Superior temporal gyrus (tissue), 1 donor: ENCODE measurements around the gene ADAT2.

Experiments
- DNase-seq: peaks from one replicate; pipeline ENCODE4 v3.0.0-alpha.2; 2016; ENCODE audit errors: extremely low spot score

Gene ADAT2

GRCh38 chr6:143397227-143398222 lies 53.0 kb downstream of the ADAT2 start:
- DNase-seq: no peak

DNA sequence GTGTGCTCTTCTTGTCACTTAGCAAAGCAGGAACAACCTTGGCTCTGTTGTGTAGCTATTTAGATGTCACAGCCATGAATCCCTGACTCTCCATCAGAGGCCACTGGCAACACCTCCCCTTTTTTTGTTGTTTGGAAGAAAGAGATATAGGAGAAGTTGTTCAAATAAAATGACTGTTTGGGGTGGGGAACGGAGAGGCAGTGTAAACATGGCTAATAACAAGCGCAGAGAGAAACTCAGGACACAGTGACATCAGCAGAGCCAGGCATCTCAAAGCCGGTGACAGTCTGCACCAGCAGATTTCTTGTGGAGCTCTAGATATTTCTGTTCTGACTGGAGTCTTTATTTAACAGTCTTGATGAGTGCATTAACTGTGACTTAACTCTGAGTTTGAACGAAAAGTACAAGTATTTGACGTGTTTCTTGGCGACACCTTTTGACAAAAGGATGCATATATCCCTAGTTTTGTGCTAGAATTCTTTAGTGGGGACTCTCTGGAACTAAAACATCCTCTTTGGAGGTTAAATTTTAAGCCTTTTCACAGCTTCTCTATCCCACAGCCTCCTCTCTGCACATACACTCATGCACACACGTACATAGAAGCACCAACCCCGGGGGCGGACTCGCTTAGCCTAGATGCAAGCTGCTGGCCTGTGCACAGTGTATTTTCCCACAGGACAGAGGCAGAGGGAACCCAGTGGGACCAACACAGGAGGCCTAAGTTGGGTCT lies 53.8 kb downstream of the ADAT2 start:
- peak; percentile 50 for DNase-seq

DNA sequence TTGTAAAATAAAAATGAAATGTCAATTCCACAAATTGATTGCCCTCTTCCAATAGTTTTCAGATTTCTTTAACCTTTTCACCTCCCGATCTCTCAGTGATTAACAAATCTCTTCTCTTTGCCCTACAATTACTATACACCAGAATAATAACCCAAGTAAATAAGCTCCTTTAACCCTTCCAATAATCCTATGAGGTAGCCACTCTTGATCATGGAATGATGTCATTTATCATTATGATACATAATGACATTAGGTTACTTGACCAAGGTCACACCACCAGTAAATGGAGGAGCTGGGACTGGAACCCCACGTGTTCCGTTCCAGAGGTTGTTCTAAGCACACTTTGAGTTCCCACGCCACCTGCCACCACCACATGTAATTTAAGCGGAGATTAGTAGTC lies 54.8 kb downstream of the ADAT2 start:
- no peak for DNase-seq

DNA sequence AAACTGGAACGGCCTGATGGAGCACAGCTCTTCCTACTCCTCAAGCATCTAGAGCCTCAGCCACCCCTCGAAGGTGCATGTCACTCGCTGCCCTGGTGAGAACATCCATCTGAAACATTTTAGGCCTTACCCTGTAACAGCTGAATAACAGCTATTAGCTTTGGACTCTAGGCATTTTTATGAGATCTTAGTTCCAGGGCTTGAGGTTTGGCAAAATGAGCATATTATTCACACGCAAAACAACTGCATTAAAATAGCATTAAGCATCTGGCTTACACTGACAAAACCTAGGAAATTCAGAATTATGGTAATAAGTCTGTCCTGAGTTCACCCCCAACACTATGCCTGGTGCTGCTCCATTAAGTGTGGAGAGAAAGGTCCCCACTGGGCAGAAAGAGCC lies 56.1 kb downstream of the ADAT2 start:
- no peak for DNase-seq

DNA sequence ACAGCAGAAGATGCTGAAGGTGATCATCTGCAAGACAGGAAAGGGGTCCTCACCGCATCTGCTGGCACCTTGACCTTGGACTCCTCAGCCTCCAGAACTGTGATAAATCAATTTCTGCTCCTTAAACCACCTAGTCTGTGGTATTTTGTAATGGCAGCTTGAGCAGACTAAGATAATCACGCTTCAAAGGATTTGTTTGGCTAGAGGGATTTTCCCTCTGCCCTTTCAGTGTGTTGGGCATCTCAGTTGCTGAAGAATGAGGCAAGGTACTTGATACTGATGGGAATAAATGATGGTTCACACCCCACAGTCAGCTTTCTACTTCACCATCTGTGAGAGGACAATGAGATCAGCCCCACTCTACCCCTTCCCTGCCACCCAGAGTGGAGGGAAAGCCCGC lies 60.2 kb downstream of the ADAT2 start:
- no peak for DNase-seq

- DNase-seq: no peak
Observed at GRCh38 chr6:143385636-143386035, 64.9 kb downstream of the ADAT2 start.

GRCh38 chr6:143376861-143377260 lies 73.6 kb downstream of the ADAT2 start:
- no peak for DNase-seq

DNA sequence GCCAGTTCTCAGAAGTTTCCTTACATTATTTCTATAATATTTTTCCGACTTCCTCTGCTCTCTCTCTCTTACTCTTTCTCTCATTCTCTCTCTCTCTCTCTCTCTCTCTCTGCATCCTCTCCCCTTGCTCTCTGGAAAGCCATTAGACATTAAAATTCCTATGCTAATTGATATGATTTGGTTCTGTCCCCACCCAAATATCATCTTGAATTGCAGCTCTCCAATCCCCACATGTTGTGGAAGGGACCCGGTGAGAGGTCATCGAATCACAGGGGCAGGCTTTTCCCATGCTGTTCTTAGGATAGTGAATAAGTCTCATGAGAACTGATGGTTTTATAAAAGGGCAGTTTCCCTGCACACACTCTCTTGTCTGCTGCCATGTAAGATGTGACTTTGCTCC lies 74.1 kb downstream of the ADAT2 start:
- no peak for DNase-seq

- DNase-seq: no peak
Observed at GRCh38 chr6:143375022-143375585, 75.4 kb downstream of the ADAT2 start.

DNA sequence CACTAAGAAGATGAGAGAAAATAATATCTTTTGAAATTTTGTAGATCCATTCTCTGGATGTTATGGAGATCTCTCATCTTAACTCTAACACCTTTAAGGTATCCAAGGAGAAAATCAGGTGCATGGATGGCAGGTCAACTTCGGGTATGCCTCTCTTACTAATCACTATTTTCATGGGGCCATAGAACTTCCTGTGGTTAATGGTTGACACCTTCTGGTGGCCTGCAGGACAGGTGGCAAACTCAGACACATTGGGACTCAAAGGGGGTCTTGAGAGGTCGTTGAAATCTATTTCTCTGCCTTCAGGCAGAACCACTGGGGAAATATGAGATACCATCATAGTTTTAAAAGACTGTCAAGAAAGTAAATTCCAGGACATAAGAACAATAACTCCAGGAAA lies 76.5 kb downstream of the ADAT2 start:
- no peak for DNase-seq
